GM21447 (cell line): Measurements from ENCODE around the gene ATG5.
"Not testable (repeated sequence)": the region's sequence is repeated elsewhere in the genome, so short reads cannot be mapped to it uniquely, and the experiment has no call there.

ENCODE experiments used
- ATAC-seq: cut with Tn5 transposase; IDR thresholded peaks from one replicate; pipeline ENCODE4 v1.9.1; 2021; ENCODE audit not compliant: unreplicated experiment

The ATG5 gene

GRCh38 chr6:106160189-106160588 is 165.4 kb downstream of the ATG5 start:
- no peak for ATAC-seq

GRCh38 chr6:106159531-106159940 is 166.0 kb downstream of the ATG5 start:
- no peak for ATAC-seq

DNA sequence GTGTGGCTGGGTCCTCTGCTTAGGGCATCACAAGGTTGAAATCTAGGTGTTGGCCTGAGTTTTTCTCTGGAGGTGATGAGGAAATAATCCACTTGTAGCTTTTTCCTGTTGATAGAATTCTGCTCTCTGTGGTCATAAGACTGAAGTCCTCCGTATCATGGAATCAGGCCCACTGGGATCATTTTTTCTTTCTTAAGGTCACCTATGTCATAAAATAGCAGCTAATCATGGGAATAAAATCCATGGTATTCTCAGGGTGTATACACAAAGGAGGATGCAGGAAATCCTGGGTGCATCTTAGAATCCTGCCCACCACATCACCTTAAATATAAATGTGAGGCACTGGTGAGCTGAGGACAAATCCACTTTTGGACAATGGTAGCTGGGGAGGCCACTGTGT is 166.7 kb downstream of the ATG5 start:
- no peak for ATAC-seq

DNA sequence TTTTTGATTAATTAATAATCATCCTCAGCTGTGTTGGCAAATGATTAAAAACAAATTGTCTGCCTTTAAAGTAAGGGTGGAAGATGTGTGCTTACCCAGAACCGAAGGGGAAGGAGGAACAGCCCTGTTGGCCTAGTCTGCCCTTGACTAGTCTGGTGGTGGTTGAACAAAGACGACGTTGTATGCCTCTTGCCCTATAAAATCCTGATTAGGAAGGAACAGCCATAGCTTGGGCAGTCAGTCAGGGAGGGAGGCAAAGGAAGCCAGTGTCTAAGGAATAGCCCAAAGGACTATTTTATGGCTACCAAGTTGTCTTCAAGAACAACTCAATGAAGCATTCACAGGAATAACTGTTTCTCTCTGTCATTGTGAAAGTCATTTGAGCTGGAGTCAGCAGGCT is 168.7 kb downstream of the ATG5 start:
- ATAC-seq, result no peak

DNA sequence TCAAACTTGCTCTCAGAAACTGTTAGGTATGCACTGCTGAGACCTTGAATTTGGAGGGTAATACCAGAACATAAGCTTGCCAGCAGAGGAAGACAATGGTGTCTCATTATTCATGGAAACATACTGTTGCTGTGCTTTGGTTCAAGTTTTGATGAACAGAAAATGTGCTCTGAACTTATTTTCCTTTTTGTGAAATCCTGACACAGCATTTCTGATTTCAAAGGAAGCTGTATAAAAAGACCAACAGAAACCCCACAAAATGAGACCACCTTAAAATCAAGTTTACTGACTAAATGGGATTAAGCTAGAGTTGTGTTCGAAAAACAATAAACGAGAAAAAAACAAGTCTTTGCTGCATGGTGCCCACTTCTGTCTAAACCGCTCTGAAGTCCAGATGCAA is 169.1 kb downstream of the ATG5 start:
- ATAC-seq, result no peak

GRCh38 chr6:106155219-106155830 is 170.2 kb downstream of the ATG5 start:
- no peak for ATAC-seq

- no peak for ATAC-seq
Observed at GRCh38 chr6:106154326-106154725, 171.2 kb downstream of the ATG5 start.

- no peak for ATAC-seq
Observed at GRCh38 chr6:106152952-106153351, 172.6 kb downstream of the ATG5 start.

GRCh38 chr6:106152476-106152875 is 173.1 kb downstream of the ATG5 start:
- not testable (repeated sequence) for ATAC-seq

GRCh38 chr6:106149472-106150069 is 176.0 kb downstream of the ATG5 start:
- no peak for ATAC-seq

DNA sequence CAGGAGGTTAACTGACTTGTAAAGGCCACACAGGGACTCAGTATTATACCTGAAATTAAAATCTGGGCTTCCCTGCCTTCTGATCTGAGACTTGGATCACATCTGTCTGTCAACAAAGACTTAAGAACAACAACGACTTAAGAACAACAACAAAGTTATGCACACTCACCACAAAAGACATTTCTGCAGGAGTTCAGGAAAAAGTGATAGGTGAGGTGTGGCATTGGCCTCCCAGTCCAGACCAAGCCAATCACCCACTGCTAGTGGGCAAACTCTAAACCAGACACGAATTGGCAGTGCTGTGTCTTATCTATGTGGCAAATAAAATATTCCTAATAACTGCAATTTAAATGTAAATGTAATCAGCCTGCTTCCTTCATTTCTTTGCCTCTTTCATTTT is 178.1 kb downstream of the ATG5 start:
- ATAC-seq, result no peak

DNA sequence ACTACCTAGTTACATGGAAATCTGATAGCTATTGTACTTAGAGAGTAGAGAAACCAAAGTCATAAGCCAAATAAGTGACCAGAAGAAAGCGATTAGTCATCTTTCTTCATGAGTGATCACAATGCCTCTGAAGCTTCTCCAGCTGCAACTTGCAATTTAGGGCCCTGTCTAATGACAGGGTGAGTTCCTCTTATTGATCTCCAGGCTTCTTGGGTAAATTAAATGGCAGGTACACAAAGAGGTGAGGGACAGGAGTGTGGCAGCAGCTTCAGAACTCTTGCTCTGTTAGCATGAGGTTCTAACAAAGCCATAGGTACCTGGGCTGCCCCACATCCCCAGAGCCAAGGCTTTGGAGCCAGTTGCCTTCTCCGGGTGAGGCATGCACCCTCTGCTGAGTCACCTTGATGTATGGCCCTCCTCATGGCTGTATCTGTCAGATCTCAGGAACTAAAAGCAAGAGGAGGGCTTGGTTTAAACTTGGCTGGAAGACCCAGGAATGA is 178.7 kb downstream of the ATG5 start:
- peak; percentile 34 for ATAC-seq

- peak; percentile 38 for ATAC-seq
Observed at GRCh38 chr6:106145741-106146227, 179.8 kb downstream of the ATG5 start.

DNA sequence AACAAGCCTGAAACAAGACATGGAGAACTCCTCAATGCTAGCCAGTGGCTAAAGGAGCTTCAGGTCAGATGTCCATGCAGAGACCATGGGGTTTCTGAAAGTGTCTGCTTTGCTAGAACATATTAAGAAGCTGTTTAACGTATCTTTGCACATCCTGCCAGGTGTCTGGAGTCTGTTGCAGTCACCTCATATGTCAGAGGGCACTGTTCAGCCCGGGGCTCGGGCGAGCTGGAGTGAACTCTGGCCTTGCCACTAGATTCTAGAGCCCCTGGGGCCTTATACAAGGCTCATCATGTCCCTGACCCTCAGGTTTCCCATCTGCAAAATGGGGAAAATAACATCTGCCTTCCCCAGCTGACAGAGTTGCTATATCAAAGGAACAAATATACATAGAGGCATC is 180.4 kb downstream of the ATG5 start:
- ATAC-seq, result no peak

DNA sequence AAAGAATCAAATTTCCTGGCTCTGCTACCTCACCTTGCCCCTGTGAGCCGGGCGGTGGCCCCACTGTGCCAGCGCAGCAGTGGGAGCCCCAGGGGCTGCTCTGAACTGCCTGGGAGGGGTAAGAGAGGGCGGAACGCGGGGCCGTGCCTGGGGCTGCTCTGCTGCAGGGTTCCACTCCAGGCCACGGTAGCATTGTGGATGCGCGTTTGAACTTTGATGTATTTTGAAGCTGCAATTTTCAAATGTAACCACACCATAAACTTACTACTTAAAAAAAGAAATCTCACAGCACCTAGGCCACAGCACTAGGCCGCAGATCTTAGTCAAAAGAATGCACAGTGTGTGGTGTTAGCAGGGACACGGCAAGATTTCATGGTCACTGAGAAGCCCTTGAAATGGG is 181.9 kb downstream of the ATG5 start:
- no peak for ATAC-seq

DNA sequence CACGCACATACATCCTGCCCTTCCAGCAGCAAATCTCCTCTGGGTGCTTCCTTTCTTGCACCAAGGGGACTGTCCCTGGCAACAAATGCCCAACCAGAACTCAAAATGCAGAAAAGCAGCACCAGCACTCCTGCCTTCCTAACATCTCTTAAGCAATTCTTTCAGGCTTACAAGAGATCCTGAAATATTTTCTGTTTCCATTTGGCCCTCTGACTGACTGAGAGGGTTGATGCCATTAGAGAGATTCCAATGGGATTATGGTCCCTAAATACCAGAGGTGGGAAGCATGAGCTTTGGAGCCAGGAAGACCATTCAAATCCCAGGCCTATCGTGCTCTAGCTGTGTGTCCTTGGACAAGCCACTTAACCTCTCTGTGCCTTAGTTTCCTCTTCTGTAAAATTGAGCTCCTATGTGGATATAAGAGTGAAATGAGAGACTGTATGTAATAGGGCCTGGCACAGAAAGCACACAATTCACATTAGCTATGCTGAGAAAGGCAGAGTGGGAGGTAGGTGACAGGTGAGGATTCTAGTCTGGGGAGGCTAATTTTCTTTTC is 182.6 kb downstream of the ATG5 start:
- no peak for ATAC-seq

DNA sequence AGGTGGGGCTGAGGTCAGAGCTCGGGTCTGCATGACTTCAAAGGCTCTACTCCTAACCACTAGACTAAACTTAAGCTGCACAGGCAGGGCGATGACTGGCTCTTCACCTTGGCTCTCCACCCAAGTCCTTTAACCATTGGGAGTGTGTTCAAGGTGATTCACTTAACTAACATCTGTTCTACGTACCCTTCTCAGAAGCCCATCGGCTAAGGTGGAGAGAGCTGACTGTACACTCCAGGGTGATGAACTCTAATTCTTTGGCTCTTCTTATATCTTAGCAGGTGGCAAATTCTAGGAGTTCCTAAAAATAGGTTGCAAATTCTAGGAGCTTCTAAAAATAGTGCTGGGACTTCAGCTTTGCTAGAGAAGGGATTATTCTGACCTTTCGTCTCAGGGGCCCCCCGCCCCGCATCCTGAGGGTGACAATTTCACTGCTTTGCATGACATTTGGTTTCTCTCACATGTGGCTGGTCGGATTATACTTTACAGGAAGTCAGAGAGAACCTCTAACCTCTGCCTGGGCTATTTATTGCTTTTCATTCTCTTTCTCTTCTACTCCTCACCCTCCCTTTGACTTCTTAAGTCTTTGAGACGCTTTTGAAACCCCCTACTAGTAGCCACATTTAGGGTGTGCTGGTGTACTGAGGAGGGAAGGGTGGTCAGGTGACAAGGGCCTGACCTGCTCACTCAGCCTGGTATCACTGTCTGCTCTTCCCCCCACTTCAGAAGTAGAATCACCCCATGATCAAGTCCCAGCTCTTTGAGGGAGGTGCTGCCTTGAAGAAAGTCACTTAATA is 183.9 kb downstream of the ATG5 start:
- ATAC-seq, result peak; percentile 74

- no peak for ATAC-seq
Observed at GRCh38 chr6:106138151-106138550, 187.4 kb downstream of the ATG5 start.

DNA sequence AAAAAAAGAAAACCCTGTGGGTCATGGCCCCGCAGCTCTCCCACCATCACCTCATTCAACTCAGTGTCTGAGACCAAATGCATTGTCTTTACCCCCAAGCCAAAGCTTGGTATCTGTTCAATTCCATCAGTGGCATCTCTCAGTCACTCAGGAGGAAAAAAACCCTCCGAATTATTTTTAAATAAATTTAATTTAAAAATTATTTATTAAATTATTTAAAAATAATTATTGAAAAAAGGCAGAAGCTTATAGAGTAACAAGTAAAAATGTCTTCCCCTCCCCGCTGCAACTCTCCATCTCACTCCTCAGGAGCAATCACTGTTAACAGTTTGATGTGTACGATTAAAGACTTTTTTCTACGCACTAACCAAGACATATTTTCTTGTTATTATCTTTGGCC is 188.7 kb downstream of the ATG5 start:
- no peak for ATAC-seq

DNA sequence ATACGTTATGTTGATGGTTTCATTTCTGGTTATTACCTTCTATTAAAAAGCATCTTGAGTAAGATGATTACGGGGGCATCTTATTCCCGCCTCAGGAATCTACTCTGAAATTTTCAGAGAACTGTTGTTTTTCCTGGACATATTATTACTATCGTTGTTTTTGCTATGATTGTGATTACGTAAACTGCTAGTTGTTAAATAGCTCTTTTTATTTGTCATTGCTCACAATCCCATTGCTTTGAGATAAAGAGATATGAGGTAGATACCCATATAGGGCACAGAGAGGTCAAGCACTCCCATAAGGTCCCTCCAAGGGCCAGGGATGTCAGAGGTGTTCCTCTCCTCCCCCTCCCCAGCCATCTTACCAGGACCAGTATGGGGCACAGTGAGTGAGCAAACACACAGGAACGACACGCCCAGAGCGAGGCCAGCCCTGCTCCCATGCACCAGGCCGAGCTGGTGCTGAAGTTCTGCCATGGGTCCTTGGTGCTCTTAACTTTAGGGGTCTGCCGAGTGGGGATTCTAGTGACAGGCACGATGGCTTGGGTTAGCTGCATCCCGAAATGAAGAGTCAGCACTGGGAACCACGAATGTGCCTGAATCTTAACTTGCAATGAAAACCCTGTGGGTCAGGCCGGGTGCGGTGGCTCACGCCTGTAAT is 189.5 kb downstream of the ATG5 start:
- ATAC-seq, result no peak
